GM23338 (cell line): ENCODE measurements around the gene SCOC. TPM values are rescaled to one million over a fixed set of nuclear protein-coding genes. Genes with fewer than 3 reads are reported as not detected.

Experiments used
- ATAC-seq: fragments of 200-7000 bp; cut with Tn5 transposase; 3 replicates; pipeline ENCODE4 v1.9.1; 2020
- DNase-seq: peaks from one replicate; pipeline ENCODE4 v3.0.0-alpha.2; 2015; ENCODE audit warnings: low spot score
- H2AFZ ChIP-seq: fragments of 200-600 bp; sonication (generic); 2 replicates; pipeline ENCODE4 v1.8.0; 2016; ENCODE audit warnings: antibody characterized with exemption, mild to moderate bottlenecking, moderate library complexity
- H3F3A ChIP-seq: fragments of 200-600 bp; sonication (generic); replicated peaks from 2 replicates; pipeline ENCODE4 v1.8.0; 2017; ENCODE audit warnings: antibody characterized with exemption, mixed run types, low read depth
- H3K27ac ChIP-seq: fragments of 200-600 bp; sonication (generic); 2 replicates; pipeline ENCODE4 v1.6.1; 2016; ENCODE audit warnings: low read depth
- H3K27me3 ChIP-seq: fragments of 200-600 bp; sonication (generic); 2 replicates; pipeline ENCODE4 v1.8.0; 2016; ENCODE audit warnings: mild to moderate bottlenecking, mixed run types, moderate library complexity; ENCODE audit not compliant: insufficient read depth
- H3K36me3 ChIP-seq: fragments of 200-600 bp; sonication (generic); 2 replicates; pipeline ENCODE4 v1.8.0; 2016; ENCODE audit warnings: mild to moderate bottlenecking; ENCODE audit not compliant: insufficient read depth
- H3K4me1 ChIP-seq: fragments of 200-600 bp; sonication (generic); 2 replicates; pipeline ENCODE4 v1.8.0; 2016; ENCODE audit warnings: mild to moderate bottlenecking, moderate library complexity; ENCODE audit not compliant: insufficient read depth
- H3K4me2 ChIP-seq: fragments of 200-600 bp; sonication (generic); 2 replicates; pipeline ENCODE4 v1.7.1; 2017; ENCODE audit warnings: mixed run types
- H3K4me3 ChIP-seq: fragments of 200-600 bp; sonication (generic); 2 replicates; pipeline ENCODE4 v1.6.1; 2016; ENCODE audit warnings: mixed run types
- H3K79me2 ChIP-seq: fragments of 200-600 bp; sonication (generic); replicated peaks from 2 replicates; pipeline ENCODE4 v1.8.0; 2017; ENCODE audit warnings: mild to moderate bottlenecking; ENCODE audit not compliant: insufficient read depth
- H3K9me2 ChIP-seq: fragments of 200-600 bp; sonication (generic); 2 replicates; pipeline ENCODE4 v1.8.0; 2017; ENCODE audit not compliant: insufficient read depth
- H4K20me1 ChIP-seq: fragments of 200-600 bp; sonication (generic); replicated peaks from 2 replicates; pipeline ENCODE4 v1.8.0; 2017; ENCODE audit warnings: mild to moderate bottlenecking; ENCODE audit not compliant: insufficient read depth
- H3K27ac Mint-ChIP-seq: 2 replicates; pipeline ENCODE4 v1.8.0; 2020; ENCODE audit warnings: inconsistent platforms, mild to moderate bottlenecking, moderate library complexity, mixed read lengths
- H3K27me3 Mint-ChIP-seq: 3 replicates; pipeline ENCODE4 v1.8.0; 2022; ENCODE audit warnings: low read depth, mild to moderate bottlenecking, moderate library complexity, mixed read lengths, inconsistent platforms; ENCODE audit not compliant: insufficient read depth, poor library complexity
- H3K36me3 Mint-ChIP-seq: 3 replicates; pipeline ENCODE4 v1.8.0; 2021; ENCODE audit warnings: low read depth, mild to moderate bottlenecking, inconsistent platforms, moderate library complexity, mixed read lengths
- H3K4me1 Mint-ChIP-seq: 3 replicates; pipeline ENCODE4 v1.8.0; 2020; ENCODE audit warnings: mild to moderate bottlenecking, inconsistent platforms, mixed read lengths
- H3K4me3 Mint-ChIP-seq: 3 replicates; pipeline ENCODE4 v1.8.0; 2021; ENCODE audit warnings: moderate library complexity, mild to moderate bottlenecking, inconsistent platforms, mixed read lengths
- H3K9me3 Mint-ChIP-seq: 3 replicates; pipeline ENCODE4 v1.8.0; 2020; ENCODE audit warnings: moderate library complexity, mild to moderate bottlenecking, inconsistent platforms, mixed read lengths
- CREB1 ChIP-seq: fragments of 250-450 bp; sonication (Bioruptor Pico); IDR thresholded peaks from 2 replicates; pipeline ENCODE4 v1.5.0; 2020; ENCODE audit warnings: low read depth, mild to moderate bottlenecking, moderate library complexity
- EZH2 ChIP-seq: fragments of 200-600 bp; sonication (generic); IDR thresholded peaks from one replicate; pipeline ENCODE4 v1.8.0; 2017; ENCODE audit warnings: antibody characterized with exemption, mild to moderate bottlenecking, low read depth; ENCODE audit not compliant: unreplicated experiment
- EZH2phosphoT487 ChIP-seq: fragments of 200-600 bp; sonication (generic); IDR thresholded peaks from one replicate; pipeline ENCODE4 v1.8.1; 2018; ENCODE audit warnings: antibody characterized with exemption; ENCODE audit not compliant: unreplicated experiment
- JUNB ChIP-seq: IDR thresholded peaks from one replicate; pipeline ENCODE4 v1.6.1; 2016; ENCODE audit warnings: antibody characterized with exemption; ENCODE audit not compliant: unreplicated experiment
- NANOG ChIP-seq: IDR thresholded peaks from 2 replicates; pipeline ENCODE4 v1.6.1; 2016; ENCODE audit warnings: antibody characterized with exemption, borderline replicate concordance
- POLR2AphosphoS5 ChIP-seq: IDR thresholded peaks from 2 replicates; pipeline ENCODE4 v1.6.1; 2016; ENCODE audit warnings: antibody characterized with exemption, low read depth
- STAT1 ChIP-seq: IDR thresholded peaks from one replicate; pipeline ENCODE4 v1.6.1; 2016; ENCODE audit warnings: antibody characterized with exemption; ENCODE audit not compliant: unreplicated experiment
- ZNF114 ChIP-seq: fragments of 250-450 bp; sonication (Bioruptor Pico); IDR thresholded peaks from 2 replicates; pipeline ENCODE4 v1.5.0; 2020; ENCODE audit warnings: mild to moderate bottlenecking, moderate library complexity
- ZNF331 ChIP-seq: fragments of 250-450 bp; sonication (Bioruptor Pico); IDR thresholded peaks from 2 replicates; pipeline ENCODE4 v1.5.0; 2020; ENCODE audit warnings: low read depth, mild to moderate bottlenecking, moderate library complexity
- polyA plus RNA-seq: library from polyadenylated mRNA; unstranded; fragments of >200 nt; fragmentation: Nextera tagmentation; extraction: Ambion mirVana; gene quantifications from 2 replicates; pipeline ENCODE4 v1.2.1, GENCODE V29; 2016
- total RNA-seq: library from RNA; depleted of rRNA; stranded (reverse); fragments of >200 nt; shearing (Covaris generic); gene quantifications from 2 replicates; pipeline ENCODE4 v1.2.3, GENCODE V29; 2014
- TF ChIP-seq, protein P1 (sequence below): IDR thresholded peaks from 2 replicates; pipeline ENCODE4 v1.6.1; 2016; ENCODE audit warnings: antibody characterized with exemption
- TF ChIP-seq, protein P2 (sequence below): fragments of 250-450 bp; sonication (Bioruptor Pico); IDR thresholded peaks from 2 replicates; pipeline ENCODE4 v1.5.0; 2020; ENCODE audit warnings: mild to moderate bottlenecking, moderate library complexity
- TF ChIP-seq, protein P3 (sequence below), 2 experiments: fragments of 200-600 bp in 1 of 2; sonication (generic) in 1 of 2; conservative IDR thresholded peaks; 2 replicates each; pipeline versions ENCODE4 v1.5.1 to v1.6.1; 2016 to 2017; ENCODE audit warnings: antibody characterized with exemption in 2 of 2, low read depth in 2 of 2, mild to moderate bottlenecking in 2 of 2, moderate library complexity in 1 of 2
- TF ChIP-seq, protein P4 (sequence below): IDR thresholded peaks from one replicate; pipeline ENCODE4 v1.6.1; 2018; ENCODE audit warnings: antibody characterized with exemption; ENCODE audit not compliant: unreplicated experiment

Gene SCOC
- total and polyA plus RNA-seq, 2 experiments from 2014 or later = 47.2 to 59.5 TPM

DNA sequence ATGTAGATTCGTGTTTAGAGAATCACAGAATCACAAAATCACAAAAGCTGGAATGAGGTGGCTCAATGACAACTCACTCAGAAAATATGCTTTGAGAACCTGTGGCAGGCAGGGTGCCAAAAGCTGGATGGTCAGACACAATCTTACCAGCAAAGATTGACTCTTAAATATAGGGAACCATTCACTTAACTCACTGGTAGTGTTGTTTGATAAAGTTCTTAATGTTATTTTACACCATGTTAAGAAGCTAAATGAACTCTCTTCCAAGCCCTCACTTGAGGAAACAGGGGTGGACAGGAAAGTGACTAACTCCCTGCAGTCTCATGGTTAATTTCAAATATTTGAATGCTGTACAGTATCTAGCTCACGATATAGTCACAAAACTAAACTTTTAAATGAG is 5.7 kb upstream of the SCOC start:
- Histone ChIP-seq H3K9me2 (no peaks in the 10 kb centered on the region), H3K4me3 (no peak overlapping the region), H3K36me3 (no peaks in the 10 kb centered on the region), H3K27ac (no peak overlapping the region), H3K4me1 (no peaks in the 10 kb centered on the region), H3K4me2 (no peak overlapping the region), H4K20me1 (no peaks in the 10 kb centered on the region), H2AFZ (no peak overlapping the region), H3F3A (no peaks in the 10 kb centered on the region), H3K79me2 (no peaks in the 10 kb centered on the region), H3K27me3 (no peaks in the 10 kb centered on the region)
- no peaks in the 10 kb centered on the region for H3K36me3 Mint-ChIP-seq
- no peaks in the 10 kb centered on the region for H3K9me3 Mint-ChIP-seq
- DNase-seq (no peak), ATAC-seq (no peak)
- TF ChIP-seq POLR2AphosphoS5 = no peak
- TF ChIP-seq, protein P1, sequence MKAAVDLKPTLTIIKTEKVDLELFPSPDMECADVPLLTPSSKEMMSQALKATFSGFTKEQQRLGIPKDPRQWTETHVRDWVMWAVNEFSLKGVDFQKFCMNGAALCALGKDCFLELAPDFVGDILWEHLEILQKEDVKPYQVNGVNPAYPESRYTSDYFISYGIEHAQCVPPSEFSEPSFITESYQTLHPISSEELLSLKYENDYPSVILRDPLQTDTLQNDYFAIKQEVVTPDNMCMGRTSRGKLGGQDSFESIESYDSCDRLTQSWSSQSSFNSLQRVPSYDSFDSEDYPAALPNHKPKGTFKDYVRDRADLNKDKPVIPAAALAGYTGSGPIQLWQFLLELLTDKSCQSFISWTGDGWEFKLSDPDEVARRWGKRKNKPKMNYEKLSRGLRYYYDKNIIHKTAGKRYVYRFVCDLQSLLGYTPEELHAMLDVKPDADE = no peak
- TF ChIP-seq ZNF331 = no peak
- no peak for TF ChIP-seq ZNF114 (CRISPR knock-in tag)
- no peak for TF ChIP-seq JUNB
- TF ChIP-seq, protein P2, sequence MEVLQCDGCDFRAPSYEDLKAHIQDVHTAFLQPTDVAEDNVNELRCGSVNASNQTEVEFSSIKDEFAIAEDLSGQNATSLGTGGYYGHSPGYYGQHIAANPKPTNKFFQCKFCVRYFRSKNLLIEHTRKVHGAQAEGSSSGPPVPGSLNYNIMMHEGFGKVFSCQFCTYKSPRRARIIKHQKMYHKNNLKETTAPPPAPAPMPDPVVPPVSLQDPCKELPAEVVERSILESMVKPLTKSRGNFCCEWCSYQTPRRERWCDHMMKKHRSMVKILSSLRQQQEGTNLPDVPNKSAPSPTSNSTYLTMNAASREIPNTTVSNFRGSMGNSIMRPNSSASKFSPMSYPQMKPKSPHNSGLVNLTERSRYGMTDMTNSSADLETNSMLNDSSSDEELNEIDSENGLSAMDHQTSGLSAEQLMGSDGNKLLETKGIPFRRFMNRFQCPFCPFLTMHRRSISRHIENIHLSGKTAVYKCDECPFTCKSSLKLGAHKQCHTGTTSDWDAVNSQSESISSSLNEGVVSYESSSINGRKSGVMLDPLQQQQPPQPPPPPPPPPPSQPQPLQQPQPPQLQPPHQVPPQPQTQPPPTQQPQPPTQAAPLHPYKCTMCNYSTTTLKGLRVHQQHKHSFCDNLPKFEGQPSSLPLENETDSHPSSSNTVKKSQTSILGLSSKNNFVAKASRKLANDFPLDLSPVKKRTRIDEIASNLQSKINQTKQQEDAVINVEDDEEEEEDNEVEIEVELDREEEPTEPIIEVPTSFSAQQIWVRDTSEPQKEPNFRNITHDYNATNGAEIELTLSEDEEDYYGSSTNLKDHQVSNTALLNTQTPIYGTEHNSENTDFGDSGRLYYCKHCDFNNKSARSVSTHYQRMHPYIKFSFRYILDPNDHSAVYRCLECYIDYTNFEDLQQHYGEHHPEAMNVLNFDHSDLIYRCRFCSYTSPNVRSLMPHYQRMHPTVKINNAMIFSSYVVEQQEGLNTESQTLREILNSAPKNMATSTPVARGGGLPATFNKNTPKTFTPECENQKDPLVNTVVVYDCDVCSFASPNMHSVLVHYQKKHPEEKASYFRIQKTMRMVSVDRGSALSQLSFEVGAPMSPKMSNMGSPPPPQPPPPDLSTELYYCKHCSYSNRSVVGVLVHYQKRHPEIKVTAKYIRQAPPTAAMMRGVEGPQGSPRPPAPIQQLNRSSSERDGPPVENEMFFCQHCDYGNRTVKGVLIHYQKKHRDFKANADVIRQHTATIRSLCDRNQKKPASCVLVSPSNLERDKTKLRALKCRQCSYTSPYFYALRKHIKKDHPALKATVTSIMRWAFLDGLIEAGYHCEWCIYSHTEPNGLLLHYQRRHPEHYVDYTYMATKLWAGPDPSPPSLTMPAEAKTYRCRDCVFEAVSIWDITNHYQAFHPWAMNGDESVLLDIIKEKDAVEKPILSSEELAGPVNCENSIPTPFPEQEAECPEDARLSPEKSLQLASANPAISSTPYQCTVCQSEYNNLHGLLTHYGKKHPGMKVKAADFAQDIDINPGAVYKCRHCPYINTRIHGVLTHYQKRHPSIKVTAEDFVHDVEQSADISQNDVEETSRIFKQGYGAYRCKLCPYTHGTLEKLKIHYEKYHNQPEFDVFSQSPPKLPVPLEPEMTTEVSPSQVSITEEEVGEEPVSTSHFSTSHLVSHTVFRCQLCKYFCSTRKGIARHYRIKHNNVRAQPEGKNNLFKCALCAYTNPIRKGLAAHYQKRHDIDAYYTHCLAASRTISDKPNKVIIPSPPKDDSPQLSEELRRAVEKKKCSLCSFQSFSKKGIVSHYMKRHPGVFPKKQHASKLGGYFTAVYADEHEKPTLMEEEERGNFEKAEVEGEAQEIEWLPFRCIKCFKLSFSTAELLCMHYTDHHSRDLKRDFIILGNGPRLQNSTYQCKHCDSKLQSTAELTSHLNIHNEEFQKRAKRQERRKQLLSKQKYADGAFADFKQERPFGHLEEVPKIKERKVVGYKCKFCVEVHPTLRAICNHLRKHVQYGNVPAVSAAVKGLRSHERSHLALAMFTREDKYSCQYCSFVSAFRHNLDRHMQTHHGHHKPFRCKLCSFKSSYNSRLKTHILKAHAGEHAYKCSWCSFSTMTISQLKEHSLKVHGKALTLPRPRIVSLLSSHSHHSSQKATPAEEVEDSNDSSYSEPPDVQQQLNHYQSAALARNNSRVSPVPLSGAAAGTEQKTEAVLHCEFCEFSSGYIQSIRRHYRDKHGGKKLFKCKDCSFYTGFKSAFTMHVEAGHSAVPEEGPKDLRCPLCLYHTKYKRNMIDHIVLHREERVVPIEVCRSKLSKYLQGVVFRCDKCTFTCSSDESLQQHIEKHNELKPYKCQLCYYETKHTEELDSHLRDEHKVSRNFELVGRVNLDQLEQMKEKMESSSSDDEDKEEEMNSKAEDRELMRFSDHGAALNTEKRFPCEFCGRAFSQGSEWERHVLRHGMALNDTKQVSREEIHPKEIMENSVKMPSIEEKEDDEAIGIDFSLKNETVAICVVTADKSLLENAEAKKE (CRISPR knock-in tag) = no peak
- TF ChIP-seq, protein P3, sequence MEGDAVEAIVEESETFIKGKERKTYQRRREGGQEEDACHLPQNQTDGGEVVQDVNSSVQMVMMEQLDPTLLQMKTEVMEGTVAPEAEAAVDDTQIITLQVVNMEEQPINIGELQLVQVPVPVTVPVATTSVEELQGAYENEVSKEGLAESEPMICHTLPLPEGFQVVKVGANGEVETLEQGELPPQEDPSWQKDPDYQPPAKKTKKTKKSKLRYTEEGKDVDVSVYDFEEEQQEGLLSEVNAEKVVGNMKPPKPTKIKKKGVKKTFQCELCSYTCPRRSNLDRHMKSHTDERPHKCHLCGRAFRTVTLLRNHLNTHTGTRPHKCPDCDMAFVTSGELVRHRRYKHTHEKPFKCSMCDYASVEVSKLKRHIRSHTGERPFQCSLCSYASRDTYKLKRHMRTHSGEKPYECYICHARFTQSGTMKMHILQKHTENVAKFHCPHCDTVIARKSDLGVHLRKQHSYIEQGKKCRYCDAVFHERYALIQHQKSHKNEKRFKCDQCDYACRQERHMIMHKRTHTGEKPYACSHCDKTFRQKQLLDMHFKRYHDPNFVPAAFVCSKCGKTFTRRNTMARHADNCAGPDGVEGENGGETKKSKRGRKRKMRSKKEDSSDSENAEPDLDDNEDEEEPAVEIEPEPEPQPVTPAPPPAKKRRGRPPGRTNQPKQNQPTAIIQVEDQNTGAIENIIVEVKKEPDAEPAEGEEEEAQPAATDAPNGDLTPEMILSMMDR (conservative IDR thresholded peaks at IDR 0.05; ENCODE audit: low read depth in 2 of 2) = no peak
- TF ChIP-seq, protein P4, sequence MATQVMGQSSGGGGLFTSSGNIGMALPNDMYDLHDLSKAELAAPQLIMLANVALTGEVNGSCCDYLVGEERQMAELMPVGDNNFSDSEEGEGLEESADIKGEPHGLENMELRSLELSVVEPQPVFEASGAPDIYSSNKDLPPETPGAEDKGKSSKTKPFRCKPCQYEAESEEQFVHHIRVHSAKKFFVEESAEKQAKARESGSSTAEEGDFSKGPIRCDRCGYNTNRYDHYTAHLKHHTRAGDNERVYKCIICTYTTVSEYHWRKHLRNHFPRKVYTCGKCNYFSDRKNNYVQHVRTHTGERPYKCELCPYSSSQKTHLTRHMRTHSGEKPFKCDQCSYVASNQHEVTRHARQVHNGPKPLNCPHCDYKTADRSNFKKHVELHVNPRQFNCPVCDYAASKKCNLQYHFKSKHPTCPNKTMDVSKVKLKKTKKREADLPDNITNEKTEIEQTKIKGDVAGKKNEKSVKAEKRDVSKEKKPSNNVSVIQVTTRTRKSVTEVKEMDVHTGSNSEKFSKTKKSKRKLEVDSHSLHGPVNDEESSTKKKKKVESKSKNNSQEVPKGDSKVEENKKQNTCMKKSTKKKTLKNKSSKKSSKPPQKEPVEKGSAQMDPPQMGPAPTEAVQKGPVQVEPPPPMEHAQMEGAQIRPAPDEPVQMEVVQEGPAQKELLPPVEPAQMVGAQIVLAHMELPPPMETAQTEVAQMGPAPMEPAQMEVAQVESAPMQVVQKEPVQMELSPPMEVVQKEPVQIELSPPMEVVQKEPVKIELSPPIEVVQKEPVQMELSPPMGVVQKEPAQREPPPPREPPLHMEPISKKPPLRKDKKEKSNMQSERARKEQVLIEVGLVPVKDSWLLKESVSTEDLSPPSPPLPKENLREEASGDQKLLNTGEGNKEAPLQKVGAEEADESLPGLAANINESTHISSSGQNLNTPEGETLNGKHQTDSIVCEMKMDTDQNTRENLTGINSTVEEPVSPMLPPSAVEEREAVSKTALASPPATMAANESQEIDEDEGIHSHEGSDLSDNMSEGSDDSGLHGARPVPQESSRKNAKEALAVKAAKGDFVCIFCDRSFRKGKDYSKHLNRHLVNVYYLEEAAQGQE = no peak
- no peak for TF ChIP-seq NANOG
- TF ChIP-seq EZH2 = no peak
- TF ChIP-seq STAT1 = no peak
- no peak for TF ChIP-seq CREB1 (CRISPR knock-in tag)
- no peak for TF ChIP-seq EZH2phosphoT487
- H3K27me3 Mint-ChIP-seq = no peaks in the 10 kb centered on the region
- peaks cover 3% of the 10 kb centered on the region; the same call in 2 of the 3 replicates for H3K4me1 Mint-ChIP-seq
- H3K4me3 Mint-ChIP-seq = no peak overlapping the region
- H3K27ac Mint-ChIP-seq = no peak overlapping the region
